Ascending aorta (tissue), 2 donors: ENCODE data around the gene ILDR2. TPM values are rescaled to one million over a fixed set of nuclear protein-coding genes. Genes with fewer than 3 reads are reported as not detected.

ENCODE experiments used
- DNase-seq, 2 donors: peaks; one replicate each; pipeline ENCODE4 v3.0.0-alpha.2; 2019; ENCODE audit warnings: low spot score in 2 of 2
- H3K27ac ChIP-seq, 2 donors: fragments of 200-600 bp; sonication (generic); one replicate each; pipeline ENCODE4 v1.5.1; 2016 to 2017; ENCODE audit warnings: mild to moderate bottlenecking in 1 of 2
- H3K27me3 ChIP-seq: fragments of 200-600 bp; sonication (generic); one replicate; pipeline ENCODE4 v1.5.1; 2017
- H3K36me3 ChIP-seq, 2 donors: fragments of 200-600 bp; sonication (generic); one replicate each; pipeline ENCODE4 v1.5.1; 2016
- H3K4me1 ChIP-seq, 2 donors: fragments of 200-600 bp; sonication (generic); one replicate each; pipeline ENCODE4 v1.5.1; 2016 to 2017; ENCODE audit warnings: mild to moderate bottlenecking in 1 of 2
- H3K4me3 ChIP-seq, 2 donors: fragments of 200-600 bp; sonication (generic); one replicate each; pipeline ENCODE4 v1.5.1; 2016 to 2017; ENCODE audit warnings: mild to moderate bottlenecking in 1 of 2
- H3K9me3 ChIP-seq, 2 donors: fragments of 200-600 bp; sonication (generic); one replicate each; pipeline ENCODE4 v1.5.1; 2016
- CTCF ChIP-seq, 3 experiments: fragments of 200-600 bp in 2 of 3; fragments of 450-650 bp in 1 of 3; sonication (generic) in 2 of 3; IDR thresholded peaks; one replicate each; pipeline ENCODE4 v1.5.1; 2016 to 2019; ENCODE audit warnings: antibody characterized with exemption in 3 of 3, mild to moderate bottlenecking in 1 of 3, moderate library complexity in 1 of 3
- intact Hi-C: fragments of 100-400 bp; cut with DNase I; formaldehyde crosslinking; loops from one replicate; pipeline ENCODE4 v1.15.1; 2023
- total RNA-seq: library from RNA; depleted of rRNA; stranded (reverse); fragments of >200 nt; gene quantifications from one replicate; pipeline ENCODE4 v1.1.0, GENCODE V29; 2016

ILDR2 gene
- total RNA-seq, 1 donor from 2014 or later: not detected

- H3K9me3 ChIP-seq: no peaks in the 10 kb centered on the region
- H3K4me3 ChIP-seq: no peak overlapping the region
- no peak for DNase-seq
- no peaks in the 10 kb centered on the region for H3K27me3 ChIP-seq
- TF ChIP-seq CTCF (IDR thresholded peaks at IDR 0.05): no peak
- H3K4me1 ChIP-seq: peaks cover 0 to 5% of the 10 kb centered on the region in 2 donors
- H3K36me3 ChIP-seq: no peaks in the 10 kb centered on the region
- intact Hi-C loops: no loop called here
- no peak overlapping the region for H3K27ac ChIP-seq
Observed at GRCh38 chr1:166952002-166952746, 23.2 kb downstream of the ILDR2 start.

GRCh38 chr1:166951050-166951449 is 24.3 kb downstream of the ILDR2 start:
- Histone ChIP-seq H3K27me3 (no peaks in the 10 kb centered on the region), H3K9me3 (no peaks in the 10 kb centered on the region), H3K36me3 (no peaks in the 10 kb centered on the region), H3K27ac (no peak overlapping the region), H3K4me3 (no peak overlapping the region), H3K4me1 (peaks cover 0 to 5% of the 10 kb centered on the region in 2 donors)
- intact Hi-C loops: no loop called here
- no peak for TF ChIP-seq CTCF (IDR thresholded peaks at IDR 0.05)
- no peak for DNase-seq

- Histone ChIP-seq H3K36me3 (no peaks in the 10 kb centered on the region), H3K27ac (no peak overlapping the region), H3K4me1 (peaks cover 0 to 5% of the 10 kb centered on the region in 2 donors), H3K4me3 (no peak overlapping the region), H3K9me3 (no peaks in the 10 kb centered on the region), H3K27me3 (no peaks in the 10 kb centered on the region)
- DNase-seq: no peak
- no peak for TF ChIP-seq CTCF (IDR thresholded peaks at IDR 0.05)
- intact Hi-C loops: no loop called here
Observed at GRCh38 chr1:166950156-166950555, 25.2 kb downstream of the ILDR2 start.

- Histone ChIP-seq H3K27me3 (no peaks in the 10 kb centered on the region), H3K4me1 (peaks cover 0 to 5% of the 10 kb centered on the region in 2 donors), H3K27ac (no peak overlapping the region), H3K36me3 (no peaks in the 10 kb centered on the region), H3K4me3 (no peak overlapping the region), H3K9me3 (no peaks in the 10 kb centered on the region)
- no peak for DNase-seq
- TF ChIP-seq CTCF (IDR thresholded peaks at IDR 0.05): no peak
- intact Hi-C loops: no loop called here
Observed at GRCh38 chr1:166948856-166949350, 26.4 kb downstream of the ILDR2 start.

GRCh38 chr1:166947398-166948043 is 27.8 kb downstream of the ILDR2 start:
- H3K27ac ChIP-seq: no peak overlapping the region
- intact Hi-C loops: no loop called here
- H3K36me3 ChIP-seq: no peaks in the 10 kb centered on the region
- DNase-seq: peak in 1 of 2 donors; percentile 64
- peaks cover 0 to 5% of the 10 kb centered on the region in 2 donors for H3K4me1 ChIP-seq
- no peaks in the 10 kb centered on the region for H3K9me3 ChIP-seq
- TF ChIP-seq CTCF (IDR thresholded peaks at IDR 0.05): no peak
- peak overlapping the region; percentile 33 to 42 for H3K4me3 ChIP-seq
- no peaks in the 10 kb centered on the region for H3K27me3 ChIP-seq
